NCI-H2171 treated with DMSO at 0.1 percent for 48 hours (cell line): Measurements from ENCODE around the gene KDM4D.
A peak's percentile ranks its signal among the peaks of the same experiment; 100 is the strongest.
"Not testable (repeated sequence)": the region's sequence is repeated elsewhere in the genome, so short reads cannot be mapped to it uniquely, and the experiment has no call there.

Experiments used
- DNase-seq: peaks from one replicate; lab custom pipeline; 2025; lab: John Stamatoyannopoulos, UW

KDM4D gene

GRCh38 chr11:94973099-94973968 is at the start of gene KDM4D, which contains the start of gene CWC15:
TSS of gene KDM4D (plus strand) at chr11:94973709. CDS start at chr11:94997373, 23,664 bp downstream.
TSS of gene CWC15 (minus strand) at chr11:94973556. CDS start at chr11:94972185, 1,371 bp downstream.
- peak; percentile 94 for DNase-seq

GRCh38 chr11:94924171-94924572 is 49.3 kb upstream of the KDM4D start:
- no peak for DNase-seq

DNA sequence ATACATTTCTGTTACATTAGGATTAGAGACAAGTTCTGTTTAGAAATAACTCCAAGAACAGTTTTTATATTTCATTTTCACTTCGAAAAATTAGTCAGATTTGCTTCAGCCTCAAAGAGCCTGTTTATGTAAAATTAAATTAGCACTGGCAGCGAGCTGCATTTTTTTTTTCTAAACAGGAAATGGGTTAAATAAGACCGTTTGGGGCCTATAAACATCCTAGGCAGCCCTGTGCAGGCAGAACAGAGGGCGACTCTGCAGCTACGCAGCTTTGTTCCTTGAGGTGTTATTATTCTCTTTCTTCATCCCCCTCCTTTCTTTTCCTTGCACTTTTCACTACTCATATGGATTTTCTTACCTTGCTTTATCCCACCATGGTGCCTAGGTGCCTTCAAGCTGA is 48.9 kb upstream of the KDM4D start:
- no peak for DNase-seq

DNA sequence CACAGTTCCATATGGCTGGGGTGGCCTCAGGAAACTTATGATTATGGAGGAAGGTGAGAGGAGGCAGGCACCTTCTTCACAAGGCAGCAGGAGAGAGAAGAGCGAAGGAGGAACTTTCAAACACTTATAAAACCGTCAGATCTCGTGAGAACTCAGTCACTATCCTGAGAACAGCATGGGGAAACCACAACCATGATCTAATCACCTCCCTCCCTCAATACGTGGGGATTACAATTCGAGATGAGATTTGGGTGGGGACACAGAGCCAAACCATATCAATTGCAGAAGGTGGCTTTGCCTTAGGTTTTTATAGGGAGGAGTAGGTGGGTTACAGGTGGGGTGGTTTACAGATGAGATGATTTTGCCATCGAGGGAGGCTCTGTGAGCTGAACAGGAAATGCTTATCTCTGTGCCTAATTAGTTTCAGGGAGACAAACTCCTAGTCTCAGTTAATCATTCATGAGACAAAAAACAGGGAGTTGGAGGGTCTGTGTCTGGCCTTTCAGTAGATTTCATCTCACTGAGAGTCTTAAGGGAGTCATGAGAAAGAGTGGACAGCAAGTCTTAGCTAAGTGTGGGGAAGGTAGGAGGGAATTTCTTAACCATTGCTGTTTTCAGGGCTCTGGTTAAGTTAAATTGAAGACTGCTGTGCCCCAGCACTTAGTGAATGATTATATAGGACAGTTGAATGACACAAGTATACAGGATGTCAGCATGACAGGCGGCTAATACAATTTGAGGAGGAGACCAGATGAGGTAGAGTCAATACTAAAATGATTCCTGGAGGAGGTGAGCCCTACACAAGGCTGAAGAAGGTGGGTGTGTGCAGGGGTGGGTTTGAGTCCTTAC is 47.9 kb upstream of the KDM4D start:
- DNase-seq = no peak

DNA sequence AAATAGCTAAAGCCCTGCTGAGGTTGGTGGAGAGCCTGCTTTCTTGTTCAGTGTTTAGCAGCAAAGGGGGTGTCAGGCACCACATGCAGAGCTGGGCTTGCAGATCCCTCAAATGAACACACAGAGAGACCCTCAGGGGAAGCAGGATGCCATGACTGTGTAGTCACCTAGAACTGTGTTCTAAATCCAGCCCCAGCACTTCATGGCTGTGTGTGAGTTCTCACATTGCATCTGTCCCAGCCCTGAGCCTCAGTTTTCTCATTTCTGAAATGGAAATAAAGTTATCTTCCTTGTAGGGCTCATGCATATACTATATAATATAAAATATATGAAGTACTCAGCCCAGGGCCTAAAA is 47.3 kb upstream of the KDM4D start:
- no peak for DNase-seq

DNA sequence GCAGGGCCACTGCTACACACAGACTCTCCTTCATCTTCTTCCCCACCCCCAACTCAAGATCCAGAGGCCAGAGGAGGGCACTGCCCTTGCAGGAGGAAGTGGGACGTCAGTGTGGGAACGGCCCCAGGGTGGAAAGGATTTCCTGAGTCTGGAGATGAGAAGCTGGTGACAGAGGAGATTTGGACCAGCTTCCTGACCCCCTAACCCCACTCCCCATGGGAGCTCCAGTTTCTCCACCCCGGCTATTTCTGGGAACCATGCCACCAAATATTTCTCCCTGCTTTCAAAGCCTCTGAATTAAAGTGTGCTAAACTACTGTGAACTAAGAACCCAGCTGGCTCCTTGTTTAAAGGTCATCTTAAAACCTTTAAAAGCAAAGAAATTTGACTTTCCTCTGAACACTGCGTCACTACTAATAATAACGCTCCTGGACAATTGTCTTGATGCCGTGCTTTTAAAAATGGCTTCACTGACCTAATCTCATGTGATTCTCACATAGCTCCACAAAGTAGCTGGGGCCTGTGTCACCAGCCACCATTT is 46.7 kb upstream of the KDM4D start:
- no peak for DNase-seq

DNA sequence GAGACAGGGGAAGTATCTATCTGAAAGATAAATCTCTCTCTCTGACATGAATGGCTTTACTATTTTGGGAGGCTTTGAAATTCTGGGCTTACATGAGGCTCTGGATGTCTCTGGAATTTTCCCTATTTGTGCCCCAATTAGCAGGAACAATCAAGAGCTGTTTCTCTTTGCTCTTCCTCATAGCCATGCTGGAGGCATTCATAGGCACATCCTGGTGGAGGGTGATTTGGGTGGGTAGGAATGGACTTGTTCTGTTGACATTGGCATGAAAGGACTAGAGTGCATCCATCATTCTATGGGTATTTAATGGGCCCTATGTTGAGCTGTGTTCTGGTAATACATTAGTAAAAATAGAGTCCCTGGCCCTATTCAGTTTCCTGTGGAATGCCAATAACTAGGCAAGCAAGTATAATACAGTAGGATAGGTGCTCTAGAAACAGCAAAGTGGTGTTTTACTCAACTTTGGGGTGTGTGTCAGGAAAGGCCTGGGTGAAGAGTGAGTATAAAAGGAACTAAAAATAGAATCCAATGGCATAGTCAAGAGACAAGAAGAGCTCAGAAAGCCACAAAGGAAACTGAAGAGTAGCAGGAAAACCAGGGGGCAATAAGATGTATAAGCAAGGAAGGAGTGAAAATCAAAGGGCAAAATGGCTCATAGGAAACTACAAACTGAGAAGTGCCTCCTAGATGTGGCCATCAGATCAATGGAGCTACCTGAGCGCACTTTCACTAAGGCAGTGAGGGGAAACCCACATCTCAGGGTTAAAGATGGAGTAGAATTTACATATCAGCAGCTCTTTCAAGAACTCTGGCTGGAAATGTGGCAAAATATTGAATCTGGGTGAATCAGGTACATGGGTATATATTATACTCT is 45.2 kb upstream of the KDM4D start:
- no peak for DNase-seq

- DNase-seq = not testable (repeated sequence)
These were observed 41.4 kb upstream of the KDM4D start for GRCh38 chr11:94932072-94932471.

- no peak for DNase-seq
These were observed 41.0 kb upstream of the KDM4D start for GRCh38 chr11:94932503-94932902.

DNA sequence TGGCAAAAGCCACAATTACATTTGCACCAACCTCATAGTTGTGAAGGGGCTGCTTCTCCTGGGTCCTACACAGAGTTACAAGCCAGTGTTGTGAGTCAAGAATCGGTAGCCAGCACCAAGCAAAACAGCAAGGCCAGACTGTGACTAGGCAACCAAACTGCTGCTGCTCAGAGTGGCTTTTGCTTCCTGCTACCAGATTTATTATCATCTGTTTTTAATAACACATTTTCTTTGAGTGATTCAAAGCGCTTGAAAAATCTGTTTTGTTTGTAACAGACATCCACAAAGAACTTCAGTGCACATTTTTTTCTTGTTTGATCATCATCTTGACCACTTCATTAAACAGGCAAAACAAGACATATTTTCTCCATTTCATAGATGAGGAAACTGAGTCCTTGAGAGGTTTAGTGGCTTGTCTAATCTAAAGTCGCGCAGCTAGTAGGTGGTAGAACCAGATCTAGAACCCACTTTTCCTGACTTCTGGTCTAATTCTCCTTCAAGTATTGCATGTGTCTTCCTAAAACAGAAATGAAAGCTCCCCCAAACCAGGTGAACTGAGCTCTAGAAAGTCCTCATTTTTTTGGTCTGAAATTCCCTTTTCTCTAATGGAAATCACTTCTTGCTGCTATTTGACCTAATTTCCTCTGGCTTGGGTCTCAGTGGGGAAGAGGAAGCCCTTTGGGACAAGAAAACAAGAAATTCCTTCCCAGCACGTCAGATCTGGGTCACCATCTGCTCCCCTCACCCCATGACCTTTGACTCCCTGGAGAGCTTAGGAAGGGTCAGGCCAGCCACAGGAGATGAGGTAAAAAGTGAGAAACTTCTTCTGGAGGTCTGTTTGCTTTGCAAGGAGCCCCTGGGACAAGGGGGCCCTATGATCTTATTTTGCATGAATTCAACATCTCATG is 40.0 kb upstream of the KDM4D start:
- DNase-seq = peak; percentile 16

GRCh38 chr11:94934362-94934761 is 39.1 kb upstream of the KDM4D start:
- peak; percentile 17 for DNase-seq

DNA sequence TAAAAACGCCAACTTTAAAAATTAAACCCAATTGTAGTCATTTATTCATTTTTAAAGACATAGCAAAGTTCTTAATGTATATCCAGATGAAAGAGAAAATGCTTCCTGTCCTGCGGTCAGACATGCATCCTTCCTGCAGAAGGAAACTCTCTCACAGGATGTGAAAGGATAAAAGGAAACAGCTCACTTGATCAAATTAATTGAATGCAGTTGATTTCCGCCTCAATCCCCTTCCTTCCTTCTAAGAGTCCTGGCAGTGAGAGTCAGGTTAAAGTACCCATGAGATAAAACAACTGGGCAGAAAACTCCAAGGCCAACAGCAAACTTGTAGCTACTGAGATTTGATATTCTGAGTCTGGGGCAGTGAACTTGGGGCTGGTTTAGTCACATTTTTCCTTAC is 38.7 kb upstream of the KDM4D start:
- DNase-seq = no peak

GRCh38 chr11:94938095-94939055 is 35.1 kb upstream of the KDM4D start:
- DNase-seq = no peak

DNA sequence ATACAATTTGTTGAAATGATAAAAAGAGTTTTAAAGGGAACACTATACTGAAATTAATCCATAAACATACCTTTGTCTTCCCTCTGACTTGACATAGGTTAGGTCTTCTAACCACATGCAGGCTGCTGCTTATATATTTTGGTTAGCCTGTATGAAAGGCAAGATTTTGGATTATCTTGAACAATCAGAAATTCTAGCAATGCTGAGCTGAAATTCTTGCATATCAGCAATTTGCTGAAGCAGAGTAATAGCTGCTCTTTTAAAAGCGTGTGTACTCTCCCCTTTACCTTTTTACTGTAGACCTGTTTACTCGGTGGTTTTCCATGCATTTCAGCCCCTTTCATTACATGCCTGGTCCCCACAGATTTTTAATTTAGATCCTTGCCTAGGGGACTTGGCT is 34.2 kb upstream of the KDM4D start:
- no peak for DNase-seq

DNA sequence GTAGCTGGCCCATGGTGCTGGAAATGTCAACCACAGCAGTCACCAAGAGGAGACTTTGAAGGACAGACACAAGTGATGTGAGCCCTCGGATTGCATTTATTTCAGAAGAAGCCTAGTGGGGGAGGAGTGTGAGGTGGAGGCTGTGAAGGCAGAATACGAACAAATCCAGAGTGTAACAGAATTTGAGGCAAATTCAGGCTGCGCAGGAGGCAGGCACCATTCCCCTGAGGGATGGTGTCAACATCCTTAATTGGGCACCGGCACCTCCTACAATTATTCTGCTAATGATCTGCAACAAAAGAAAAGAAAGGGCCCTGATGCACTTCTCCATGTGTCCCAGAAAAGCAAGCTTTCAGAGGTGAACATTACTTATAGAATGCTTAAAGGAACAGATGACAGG is 32.4 kb upstream of the KDM4D start:
- peak; percentile 4 for DNase-seq

- no peak for DNase-seq
These were observed 26.7 kb upstream of the KDM4D start for GRCh38 chr11:94946812-94947211.

- DNase-seq = no peak
These were observed 25.4 kb upstream of the KDM4D start for GRCh38 chr11:94948070-94948617.

GRCh38 chr11:94954753-94955152 is 18.8 kb upstream of the KDM4D start:
- no peak for DNase-seq

DNA sequence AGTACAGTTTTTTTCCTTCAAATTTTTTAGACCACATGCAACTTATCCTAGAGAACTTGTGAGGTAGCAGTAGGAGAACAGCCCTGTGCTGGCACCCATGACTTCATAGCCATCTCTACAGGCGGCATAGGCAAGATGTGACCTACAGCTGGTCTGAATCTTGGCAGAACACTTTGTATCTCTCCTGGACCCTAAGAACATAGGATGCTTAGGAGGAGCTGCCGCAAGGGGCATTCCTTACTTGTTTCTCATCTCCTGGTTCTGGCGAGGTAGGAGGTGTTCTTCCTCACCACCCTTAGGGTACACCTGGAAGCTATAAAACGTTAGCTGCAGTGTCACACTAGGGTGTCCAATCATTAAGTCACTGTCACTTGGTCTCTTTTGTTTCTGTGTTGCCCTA is 16.5 kb upstream of the KDM4D start:
- DNase-seq = no peak
